GM19099 (cell line): ENCODE results near the gene IGF1.

ENCODE experiments used
- POLR2A ChIP-seq: IDR thresholded peaks from 3 replicates; pipeline ENCODE4 v1.6.1; 2011; ENCODE audit warnings: low read depth; ENCODE audit not compliant: insufficient read length; ENCODE audit errors: extremely low read depth

Gene IGF1

DNA sequence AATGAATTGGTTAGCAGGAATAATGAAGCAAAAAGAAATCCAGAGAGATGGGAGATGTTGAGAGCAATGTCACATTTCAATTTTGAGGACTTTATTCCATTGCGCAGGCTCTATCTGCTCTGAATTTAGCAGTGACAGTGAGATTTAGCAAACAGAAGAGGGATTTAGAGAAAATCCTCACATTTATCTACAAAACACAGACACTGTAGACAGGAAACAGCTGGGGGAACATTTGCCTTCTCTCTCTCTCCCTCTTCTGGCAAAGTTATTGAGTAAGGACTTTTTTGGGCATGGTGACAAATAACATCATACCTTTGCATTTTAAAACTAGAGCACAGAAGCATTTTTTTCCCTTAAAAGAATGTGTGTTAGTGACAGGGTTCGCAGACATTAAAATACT is at the start of gene IGF1:
IGF1 (minus strand) TSS at position 158 of the 400 bp plus-strand sequence. CDS start 182 bp downstream, outside the sequence.
- no peak for TF ChIP-seq POLR2A

- no peak for TF ChIP-seq POLR2A
Measured at GRCh38 chr12:102528111-102528510, 47.7 kb upstream of the IGF1 start.

GRCh38 chr12:102527171-102527720 is 46.9 kb upstream of the IGF1 start:
- TF ChIP-seq POLR2A: no peak

GRCh38 chr12:102526656-102527055 is 46.3 kb upstream of the IGF1 start:
- no peak for TF ChIP-seq POLR2A

DNA sequence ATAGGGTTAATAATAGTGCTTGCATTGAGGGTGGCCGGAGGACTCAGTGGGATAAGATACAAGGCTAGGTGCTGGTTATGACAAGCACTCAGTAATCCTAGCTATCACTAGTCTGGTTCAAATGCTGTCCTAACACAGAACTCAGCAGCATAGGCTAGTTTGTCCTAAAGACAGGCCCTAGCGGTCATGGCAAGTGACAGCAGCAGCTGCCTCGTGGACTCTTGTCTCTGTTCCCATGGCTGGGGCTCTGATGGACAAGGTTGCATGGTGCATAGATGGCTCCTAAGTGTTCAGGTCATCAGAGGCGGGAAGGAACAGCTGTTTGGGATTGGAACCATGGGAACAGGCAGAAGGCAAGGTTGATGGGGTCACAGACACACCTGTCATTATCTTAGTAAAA is 42.4 kb upstream of the IGF1 start:
- no peak for TF ChIP-seq POLR2A

DNA sequence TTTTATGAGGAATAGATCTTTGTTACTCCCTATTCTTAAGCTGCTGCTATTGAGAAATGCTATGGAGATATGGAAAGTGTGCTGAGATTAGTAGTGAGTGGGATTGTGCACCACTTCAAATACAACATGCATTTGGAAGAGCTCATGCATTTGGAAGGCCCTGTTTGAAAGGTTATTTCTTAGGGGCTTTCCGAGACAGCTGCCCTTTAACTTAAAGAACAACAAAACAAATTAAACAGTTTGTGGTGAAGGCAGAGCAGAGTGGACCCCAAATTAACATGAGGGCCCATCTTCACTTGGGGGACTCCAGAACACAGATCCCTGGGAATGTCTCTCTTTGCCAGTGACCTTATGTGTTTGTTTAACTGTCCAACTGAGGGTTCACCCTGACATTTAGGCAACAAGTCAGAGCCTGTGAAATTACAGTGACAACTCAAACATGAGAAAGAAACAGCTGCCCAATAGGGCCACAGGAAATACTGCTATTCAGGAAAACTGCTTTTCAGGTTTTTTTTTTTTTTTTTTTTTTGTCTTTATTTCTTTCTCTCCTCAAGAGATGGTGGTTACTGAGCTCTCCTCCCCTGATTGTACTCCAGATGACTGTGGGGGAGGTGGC is 41.4 kb upstream of the IGF1 start:
- TF ChIP-seq POLR2A: no peak

DNA sequence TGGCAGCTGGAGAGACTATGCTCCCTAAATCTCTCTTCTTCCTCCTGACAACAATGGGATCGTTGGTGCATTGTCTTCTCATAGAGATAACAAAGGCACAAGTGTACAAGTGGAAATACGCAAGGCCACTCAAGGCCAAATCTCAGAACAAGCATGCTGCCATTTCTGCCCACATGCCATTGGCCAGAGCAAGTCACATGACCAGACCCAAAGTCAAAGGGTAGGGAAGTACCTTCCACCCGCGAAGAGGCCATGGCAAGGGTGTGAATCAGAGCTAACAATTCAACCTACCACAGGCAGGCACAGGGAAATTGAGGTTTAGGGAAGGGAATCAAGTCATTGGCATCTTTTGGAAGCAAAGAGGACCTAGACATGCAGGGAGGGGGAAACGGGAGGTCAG is 38.5 kb upstream of the IGF1 start:
- TF ChIP-seq POLR2A: no peak

- no peak for TF ChIP-seq POLR2A
Measured at GRCh38 chr12:102514696-102515095, 34.3 kb upstream of the IGF1 start.

DNA sequence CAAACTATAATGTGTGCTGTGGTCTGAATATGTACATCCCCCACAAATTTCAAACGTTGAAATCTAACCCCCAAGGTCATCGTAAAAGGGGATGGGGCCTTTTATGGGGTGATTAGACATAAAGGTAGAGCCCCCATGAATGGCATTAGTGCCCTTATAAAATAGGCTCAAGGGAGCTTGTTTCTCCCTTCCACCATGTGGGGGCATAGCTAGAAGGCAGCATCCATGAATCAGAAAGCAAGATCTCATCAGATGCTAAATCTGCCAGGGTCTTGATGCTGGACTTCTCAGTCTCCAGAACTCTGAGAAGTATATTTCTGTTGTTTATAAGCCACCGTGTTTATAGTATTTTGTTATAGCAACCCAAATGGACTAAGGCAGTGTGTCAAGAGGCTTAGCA is 33.4 kb upstream of the IGF1 start:
- no peak for TF ChIP-seq POLR2A

DNA sequence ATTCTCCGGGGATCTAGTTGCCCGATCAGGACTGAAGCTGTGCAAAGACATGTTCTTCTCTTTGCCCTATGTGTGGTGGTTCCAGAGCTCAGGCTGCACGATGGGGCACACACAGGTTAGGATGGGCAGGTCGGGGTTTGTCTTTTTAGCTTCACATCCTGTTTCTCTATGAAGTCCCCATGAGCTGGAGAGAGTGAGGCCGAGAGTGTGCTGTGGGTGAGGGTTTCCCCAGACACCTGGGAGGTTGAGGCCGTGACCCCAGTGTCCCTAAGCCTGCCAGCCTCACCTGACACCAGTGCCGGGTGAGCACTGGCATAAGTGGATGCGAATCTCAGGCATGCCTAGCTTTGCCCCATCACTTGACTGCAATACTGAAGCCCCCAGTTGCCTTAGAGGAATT is 32.9 kb upstream of the IGF1 start:
- no peak for TF ChIP-seq POLR2A

DNA sequence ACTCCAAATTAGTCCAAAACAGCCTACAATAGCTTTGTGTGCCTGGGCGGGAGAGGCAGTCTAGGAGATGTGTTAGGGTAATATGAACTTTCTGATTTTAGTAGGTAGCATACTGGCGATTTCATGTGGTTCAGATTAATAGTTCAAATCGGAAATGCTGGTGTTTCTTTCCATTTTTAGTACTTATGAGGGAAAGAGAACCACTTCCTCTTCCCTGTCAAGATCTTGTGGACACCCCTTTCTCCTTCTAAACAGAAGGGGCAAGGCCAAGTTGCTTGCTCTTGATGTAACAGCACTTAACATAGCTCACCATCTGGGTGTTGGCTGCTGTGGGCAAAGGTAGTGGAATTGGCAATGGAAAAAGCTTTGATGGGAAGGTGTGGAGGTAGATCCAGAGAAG is 32.2 kb upstream of the IGF1 start:
- TF ChIP-seq POLR2A: no peak

GRCh38 chr12:102511575-102511974 is 31.2 kb upstream of the IGF1 start:
- TF ChIP-seq POLR2A: no peak

GRCh38 chr12:102510463-102510862 is 30.1 kb upstream of the IGF1 start:
- TF ChIP-seq POLR2A: no peak

GRCh38 chr12:102510031-102510430 is 29.7 kb upstream of the IGF1 start:
- no peak for TF ChIP-seq POLR2A

DNA sequence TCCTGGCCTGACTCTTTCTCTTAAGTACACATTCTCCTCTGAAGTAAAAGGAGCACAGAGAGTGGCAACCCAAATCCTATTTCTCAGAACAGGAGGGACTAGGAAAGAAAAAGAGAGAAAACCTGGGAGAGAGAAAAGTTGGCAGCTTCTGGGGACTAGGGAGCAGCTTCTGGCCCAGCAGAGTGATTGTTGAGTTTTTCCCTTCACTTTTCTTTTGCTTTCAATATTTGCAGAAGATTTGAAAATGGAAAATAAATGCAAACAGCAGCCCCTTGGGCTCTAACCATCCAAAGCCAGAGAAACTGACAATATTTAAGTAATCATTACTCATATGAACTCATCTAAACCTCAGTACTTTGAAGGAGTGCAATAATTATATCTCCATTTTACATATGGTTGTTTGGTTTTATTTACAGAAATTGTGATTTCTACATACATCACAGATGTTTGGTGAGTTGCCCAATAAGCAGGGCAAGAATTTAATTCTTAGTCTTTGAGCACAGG is 28.8 kb upstream of the IGF1 start:
- no peak for TF ChIP-seq POLR2A

- no peak for TF ChIP-seq POLR2A
Measured at GRCh38 chr12:102508052-102508451, 27.7 kb upstream of the IGF1 start.

- no peak for TF ChIP-seq POLR2A
Measured at GRCh38 chr12:102507301-102507700, 26.9 kb upstream of the IGF1 start.
